Muscle layer of colon (tissue), 2 donors: ENCODE data around the gene RALGPS2.
"Not testable (repeated sequence)": the region's sequence is repeated elsewhere in the genome, so short reads cannot be mapped to it uniquely, and the experiment has no call there.

Source experiments
- H3K27ac ChIP-seq: one replicate; pipeline ENCODE4 v1.7.0; 2013; ENCODE audit warnings: low read depth, mild to moderate bottlenecking, low read length, moderate library complexity
- H3K27me3 ChIP-seq, 2 donors: one replicate each; pipeline ENCODE4 v1.7.0; 2013; ENCODE audit warnings: low read length in 2 of 2, mild to moderate bottlenecking in 2 of 2; ENCODE audit not compliant: insufficient read depth in 2 of 2, control insufficient read depth in 1 of 2
- H3K36me3 ChIP-seq: one replicate; pipeline ENCODE4 v1.7.0; 2013; ENCODE audit warnings: mild to moderate bottlenecking, low read length; ENCODE audit not compliant: insufficient read depth
- H3K4me1 ChIP-seq: one replicate; pipeline ENCODE4 v1.7.0; 2013; ENCODE audit warnings: mild to moderate bottlenecking, low read length; ENCODE audit not compliant: insufficient read depth
- H3K4me3 ChIP-seq, 2 donors: one replicate each; pipeline ENCODE4 v1.7.0; 2013; ENCODE audit warnings: low read length in 2 of 2, low read depth in 1 of 2, mild to moderate bottlenecking in 1 of 2, moderate library complexity in 1 of 2
- H3K9ac ChIP-seq: one replicate; pipeline ENCODE4 v1.7.0; 2013; ENCODE audit warnings: low read length
- H3K9me3 ChIP-seq: one replicate; pipeline ENCODE4 v1.7.0; 2013; ENCODE audit warnings: mild to moderate bottlenecking, low read length
- donor health status: abdominal sarcoma.
- donor health status: Adenocarcinoma of cecum.

Gene RALGPS2

DNA sequence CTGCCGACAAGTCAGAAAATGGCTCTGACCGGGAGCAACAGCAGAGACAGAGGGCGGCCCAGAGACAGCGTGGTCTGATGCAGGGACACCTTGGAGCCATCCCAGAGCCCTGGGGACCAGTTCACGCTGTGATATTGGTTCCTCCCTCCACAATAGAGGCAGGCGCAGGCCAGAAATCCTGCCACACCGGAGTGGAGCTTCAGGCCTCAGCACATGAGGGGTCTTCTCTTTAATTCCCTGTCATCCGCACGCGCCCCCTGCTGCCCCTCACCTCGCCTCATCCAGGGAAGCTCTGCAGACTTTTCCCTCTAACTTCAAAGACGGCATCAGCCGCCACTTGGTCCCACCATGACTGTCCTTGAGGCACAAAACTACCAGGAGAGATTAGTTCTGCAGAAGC lies 221.4 kb downstream of the RALGPS2 start:
- Histone ChIP-seq H3K36me3 (no peaks in the 10 kb centered on the region), H3K4me1 (peaks cover 17% of the 10 kb centered on the region), H3K9me3 (no peaks in the 10 kb centered on the region), H3K4me3 (no peak overlapping the region), H3K27ac (no peak overlapping the region), H3K27me3 (no peaks in the 10 kb centered on the region), H3K9ac (no peak overlapping the region)

GRCh38 chr1:178946855-178947676 lies 222.0 kb downstream of the RALGPS2 start:
- no peak overlapping the region for H3K27ac ChIP-seq
- H3K4me1 ChIP-seq, result peaks cover 23% of the 10 kb centered on the region
- H3K36me3 ChIP-seq, result no peaks in the 10 kb centered on the region
- no peak overlapping the region for H3K9ac ChIP-seq
- no peaks in the 10 kb centered on the region for H3K9me3 ChIP-seq
- no peak overlapping the region for H3K4me3 ChIP-seq
- H3K27me3 ChIP-seq, result no peaks in the 10 kb centered on the region

DNA sequence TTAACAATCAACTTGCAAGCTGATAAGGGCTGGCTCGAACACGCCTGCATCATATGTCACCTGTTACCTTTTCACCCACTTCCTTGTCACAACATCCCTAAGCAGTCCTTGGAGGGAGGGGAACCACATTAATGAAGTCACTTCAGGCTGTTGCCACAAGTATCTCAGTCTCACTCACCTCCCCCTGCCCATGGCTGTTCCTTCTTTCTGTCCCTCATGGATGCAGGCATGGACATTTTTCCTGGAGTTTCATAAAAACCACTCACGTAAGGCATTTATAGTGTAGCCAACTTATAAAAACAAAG lies 222.6 kb downstream of the RALGPS2 start:
- Histone ChIP-seq H3K9ac (no peak overlapping the region), H3K9me3 (no peaks in the 10 kb centered on the region), H3K4me3 (no peak overlapping the region), H3K36me3 (no peaks in the 10 kb centered on the region), H3K27me3 (no peaks in the 10 kb centered on the region), H3K27ac (no peak overlapping the region), H3K4me1 (peaks cover 23% of the 10 kb centered on the region)

- peaks cover 33% of the 10 kb centered on the region for H3K4me1 ChIP-seq
- no peak overlapping the region for H3K9ac ChIP-seq
- no peak overlapping the region for H3K4me3 ChIP-seq
- no peaks in the 10 kb centered on the region for H3K27me3 ChIP-seq
- H3K9me3 ChIP-seq, result no peaks in the 10 kb centered on the region
- H3K27ac ChIP-seq, result no peak overlapping the region
- H3K36me3 ChIP-seq, result no peaks in the 10 kb centered on the region
Observed at GRCh38 chr1:178948676-178949075, 223.6 kb downstream of the RALGPS2 start.

GRCh38 chr1:178949866-178950265 lies 224.8 kb downstream of the RALGPS2 start:
- H3K4me1 ChIP-seq, result peaks cover 44% of the 10 kb centered on the region
- H3K27me3 ChIP-seq, H3K36me3 ChIP-seq, H3K9ac ChIP-seq, H3K4me3 ChIP-seq, H3K27ac ChIP-seq, H3K9me3 ChIP-seq: not testable (repeated sequence)

DNA sequence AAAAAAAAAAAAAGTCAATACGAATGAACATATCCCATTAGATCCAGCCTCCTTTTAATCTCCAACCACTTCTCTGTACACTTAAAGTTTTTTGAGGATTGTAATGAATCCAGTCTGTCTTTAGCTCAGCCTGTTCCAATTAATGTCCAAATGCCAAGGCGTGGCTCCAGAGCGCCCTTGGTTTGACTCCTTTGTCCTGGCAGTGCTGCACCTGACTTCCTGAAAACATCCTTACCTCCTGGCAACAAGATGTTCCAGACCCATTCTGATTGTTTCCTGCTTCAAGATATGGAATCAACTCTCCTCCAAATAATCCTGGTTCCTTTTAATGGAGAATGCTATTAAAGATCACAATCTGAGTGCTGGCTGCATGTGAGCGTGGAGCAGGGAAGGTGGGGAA lies 226.6 kb downstream of the RALGPS2 start:
- peaks cover 50% of the 10 kb centered on the region for H3K4me1 ChIP-seq
- no peaks in the 10 kb centered on the region for H3K9me3 ChIP-seq
- H3K27me3 ChIP-seq, result no peaks in the 10 kb centered on the region
- no peak overlapping the region for H3K4me3 ChIP-seq
- H3K27ac ChIP-seq, result peak overlapping the region; percentile 29
- no peak overlapping the region for H3K9ac ChIP-seq
- H3K36me3 ChIP-seq, result no peaks in the 10 kb centered on the region

DNA sequence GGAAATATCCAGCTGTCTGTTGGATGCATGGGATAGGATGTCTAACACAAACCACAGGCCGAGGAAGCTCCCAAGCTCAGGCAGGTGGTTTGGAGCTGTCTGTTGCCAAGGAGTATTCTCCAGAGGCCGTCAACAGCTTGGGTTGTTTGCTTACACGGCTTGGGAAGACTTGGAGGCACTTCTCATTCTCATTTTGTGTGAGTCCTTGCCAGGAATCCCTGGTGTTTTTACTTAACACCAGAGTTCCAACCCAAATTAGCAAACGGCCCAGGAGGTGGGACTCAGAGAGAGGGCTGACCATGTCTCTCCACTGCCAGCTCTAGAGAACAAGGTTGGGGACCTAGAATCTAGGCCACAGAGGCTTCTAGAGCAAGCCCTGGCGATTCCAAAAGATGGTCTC lies 228.0 kb downstream of the RALGPS2 start:
- H3K4me3 ChIP-seq, result no peak overlapping the region
- H3K36me3 ChIP-seq, result no peaks in the 10 kb centered on the region
- H3K27ac ChIP-seq, result peak overlapping the region; percentile 56
- peaks cover 50% of the 10 kb centered on the region for H3K4me1 ChIP-seq
- no peaks in the 10 kb centered on the region for H3K27me3 ChIP-seq
- H3K9ac ChIP-seq, result no peak overlapping the region
- H3K9me3 ChIP-seq, result no peaks in the 10 kb centered on the region

GRCh38 chr1:178953538-178954324 lies 228.7 kb downstream of the RALGPS2 start:
- Histone ChIP-seq H3K27ac (peak overlapping the region; percentile 56), H3K27me3 (no peaks in the 10 kb centered on the region), H3K9me3 (no peaks in the 10 kb centered on the region)

DNA sequence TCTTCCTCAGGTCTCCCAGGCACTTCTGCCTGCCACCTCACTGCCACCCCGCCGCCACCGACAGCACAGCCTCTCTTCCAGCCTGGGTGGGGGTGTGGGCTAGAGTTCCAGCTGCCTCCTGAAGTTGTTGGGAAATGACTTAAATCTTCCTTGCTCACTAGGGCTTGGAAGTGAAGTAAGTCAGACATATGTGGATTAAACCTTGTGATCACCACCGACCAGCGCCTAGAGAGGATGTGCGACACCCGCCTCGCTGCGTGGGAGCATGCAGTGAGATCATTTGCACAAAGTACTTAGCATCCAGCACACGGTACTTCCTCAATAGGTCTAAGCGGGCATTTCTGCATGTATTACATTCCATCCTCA lies 229.3 kb downstream of the RALGPS2 start:
- Histone ChIP-seq H3K4me1 (peaks cover 50% of the 10 kb centered on the region), H3K36me3 (no peaks in the 10 kb centered on the region), H3K4me3 (no peak overlapping the region), H3K9me3 (no peaks in the 10 kb centered on the region), H3K9ac (no peak overlapping the region), H3K27ac (no peak overlapping the region), H3K27me3 (no peaks in the 10 kb centered on the region)

More at GRCh38 chr1:178953538-178954324, 228.7 kb downstream of the RALGPS2 start:
- H3K36me3 ChIP-seq, result no peaks in the 10 kb centered on the region
- no peak overlapping the region for H3K4me3 ChIP-seq
- H3K9ac ChIP-seq, result no peak overlapping the region
- H3K4me1 ChIP-seq, result peaks cover 50% of the 10 kb centered on the region

DNA sequence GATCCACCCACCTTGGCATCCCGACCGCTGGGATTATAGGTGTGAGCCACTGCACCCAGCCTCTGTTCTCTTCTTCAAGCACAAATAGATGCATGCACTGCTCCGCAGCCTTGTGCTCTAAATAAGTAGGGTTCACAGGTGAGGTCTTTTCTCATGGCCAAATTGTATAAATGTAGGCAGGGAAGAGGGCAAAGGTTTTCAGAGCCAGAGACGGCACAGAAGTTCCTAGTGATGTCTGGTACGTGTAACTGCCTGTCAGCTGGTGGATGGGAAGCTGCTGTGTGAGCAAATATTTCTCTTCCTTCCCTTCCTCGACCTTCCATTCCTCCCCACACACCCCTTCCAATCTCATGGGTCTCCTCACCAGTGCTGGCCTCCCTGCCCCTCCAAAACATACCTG lies 229.9 kb downstream of the RALGPS2 start:
- Histone ChIP-seq H3K4me1 (peaks cover 50% of the 10 kb centered on the region), H3K36me3 (no peaks in the 10 kb centered on the region), H3K27me3 (no peaks in the 10 kb centered on the region), H3K27ac (no peak overlapping the region), H3K9ac (no peak overlapping the region), H3K9me3 (no peaks in the 10 kb centered on the region), H3K4me3 (no peak overlapping the region)

DNA sequence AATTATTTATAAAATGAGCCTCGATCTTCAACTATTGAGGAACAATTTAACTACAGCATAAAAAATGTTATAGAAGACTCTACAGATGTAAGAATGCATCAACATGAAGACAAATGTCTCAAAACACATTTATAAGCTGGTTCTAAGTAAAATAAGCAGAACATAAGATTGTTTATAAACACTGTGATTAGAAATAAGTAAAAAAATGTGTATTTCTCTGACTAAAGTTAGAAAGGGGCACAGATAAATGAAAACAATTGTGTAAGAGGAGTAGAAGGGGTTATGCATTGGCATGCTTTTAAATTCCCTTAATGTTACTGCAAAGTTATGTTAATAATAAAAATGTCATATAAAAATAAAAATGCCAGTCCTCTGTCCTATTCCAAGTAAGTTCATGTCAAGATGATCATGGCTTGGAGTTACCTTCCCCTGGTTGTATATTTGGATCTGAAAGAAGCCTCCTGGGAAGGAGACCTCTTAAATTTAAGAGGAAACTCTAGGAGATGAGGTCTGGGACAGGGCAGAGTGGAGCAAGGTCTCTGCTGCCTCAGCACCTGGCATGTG lies 230.4 kb downstream of the RALGPS2 start:
- H3K4me1 ChIP-seq, result peaks cover 48% of the 10 kb centered on the region
- no peaks in the 10 kb centered on the region for H3K9me3 ChIP-seq
- no peak overlapping the region for H3K9ac ChIP-seq
- H3K27me3 ChIP-seq, result no peaks in the 10 kb centered on the region
- H3K4me3 ChIP-seq, result no peak overlapping the region
- no peak overlapping the region for H3K27ac ChIP-seq
- no peaks in the 10 kb centered on the region for H3K36me3 ChIP-seq
